Endodermal cell (in vitro differentiated cells): ENCODE results near the gene IFI27L1. TPM values are rescaled to one million over a fixed set of nuclear protein-coding genes. Genes with fewer than 3 reads are reported as not detected.

Source experiments
- DNase-seq: peaks from one replicate; pipeline ENCODE4 v3.0.0-alpha.2; 2017
- H3K27ac ChIP-seq: 2 replicates; pipeline ENCODE4 v1.5.1; 2013; ENCODE audit warnings: mild to moderate bottlenecking, low read depth, low read length, moderate library complexity
- H3K27me3 ChIP-seq: 2 replicates; pipeline ENCODE4 v1.6.1; 2013; ENCODE audit warnings: mild to moderate bottlenecking, low read length, moderate library complexity; ENCODE audit not compliant: insufficient read depth, control insufficient read depth, poor library complexity, severe bottlenecking
- H3K36me3 ChIP-seq: 2 replicates; pipeline ENCODE4 v1.7.0; 2013; ENCODE audit warnings: mild to moderate bottlenecking, low read length, moderate library complexity; ENCODE audit not compliant: control insufficient read depth, insufficient read depth
- H3K4me1 ChIP-seq: one replicate; pipeline ENCODE4 v1.7.0; 2013; ENCODE audit warnings: low read length; ENCODE audit not compliant: control insufficient read depth, insufficient read depth
- H3K4me3 ChIP-seq: 2 replicates; pipeline ENCODE4 v1.5.1; 2013; ENCODE audit warnings: mild to moderate bottlenecking, low read length, moderate library complexity
- H3K9ac ChIP-seq: 2 replicates; pipeline ENCODE4 v1.6.1; 2013; ENCODE audit warnings: mild to moderate bottlenecking, low read length, moderate library complexity; ENCODE audit not compliant: poor library complexity, severe bottlenecking; ENCODE audit errors: extremely low read depth
- H3K9me3 ChIP-seq: 2 replicates; pipeline ENCODE4 v1.6.1; 2013; ENCODE audit warnings: mild to moderate bottlenecking, low read length, moderate library complexity; ENCODE audit not compliant: control insufficient read depth
- H3K27ac Mint-ChIP-seq: 2 replicates; pipeline ENCODE4 v1.8.0; 2020; ENCODE audit warnings: mixed read lengths
- H3K27me3 Mint-ChIP-seq: 2 replicates; pipeline ENCODE4 v1.8.0; 2021; ENCODE audit warnings: mild to moderate bottlenecking, mixed read lengths; ENCODE audit not compliant: insufficient read depth
- H3K36me3 Mint-ChIP-seq: 2 replicates; pipeline ENCODE4 v1.8.0; 2020; ENCODE audit warnings: low read depth, mixed read lengths
- H3K4me1 Mint-ChIP-seq: 2 replicates; pipeline ENCODE4 v1.8.0; 2020; ENCODE audit warnings: mixed read lengths
- H3K4me3 Mint-ChIP-seq: 2 replicates; pipeline ENCODE4 v1.8.0; 2020; ENCODE audit warnings: mild to moderate bottlenecking, moderate library complexity, mixed read lengths
- H3K9me3 Mint-ChIP-seq: 2 replicates; pipeline ENCODE4 v1.8.0; 2020; ENCODE audit warnings: mild to moderate bottlenecking, mixed read lengths
- CTCF ChIP-seq: fragments of 200-600 bp; sonication (generic); conservative IDR thresholded peaks from 2 replicates; pipeline ENCODE4 v1.5.0; 2021; ENCODE audit warnings: antibody characterized with exemption, mild to moderate bottlenecking
- WGBS, 2 experiments: methylation state at CpG; one replicate each; pipeline versions ENCODE4 v1.1.5 to v1.1.7; 2013; ENCODE audit warnings: missing lambda C conversion rate in 2 of 2, mixed read lengths in 1 of 2; ENCODE audit not compliant: insufficient coverage in 1 of 2, insufficient read length in 1 of 2; 5-methylcytosine and 5-hydroxymethylcytosine counted together
- total RNA-seq, 2 donors: library from RNA; stranded (reverse); fragmentation: NEBNext Ultra II Directional in 1 of 2; extraction: Animal tissue kit (Norgen Biotek cat#: 25700) in 1 of 2; gene quantifications; 2 replicates in 1 of 2; 3 replicates in 1 of 2; pipeline ENCODE4 v1.2.1, GENCODE V29; 2021

IFI27L1 gene
- total RNA-seq, 2 donors from 2014 or later = 40.0 to 47.2 TPM

- Histone ChIP-seq H3K9me3 (no peaks in the 10 kb centered on the region), H3K27ac (no peak overlapping the region), H3K4me1 (no peaks in the 10 kb centered on the region), H3K4me3 (no peak overlapping the region), H3K27me3 (no peaks in the 10 kb centered on the region), H3K9ac (no peak overlapping the region), H3K36me3 (no peaks in the 10 kb centered on the region)
- 71% methylated on average over 1 of the region's 1 CpG; no CpG with 5 or more reads in 1 of the 2 experiments for WGBS, 2 experiments
- H3K36me3 Mint-ChIP-seq = no peaks in the 10 kb centered on the region
- H3K4me3 Mint-ChIP-seq = no peak overlapping the region
- H3K27ac Mint-ChIP-seq = peak overlapping the region; percentile 83
- TF ChIP-seq CTCF = no peak
- peak; percentile 63 for DNase-seq
- peaks cover 5% of the 10 kb centered on the region for H3K4me1 Mint-ChIP-seq
- no peaks in the 10 kb centered on the region for H3K9me3 Mint-ChIP-seq
- H3K27me3 Mint-ChIP-seq = peaks cover 15% of the 10 kb centered on the region
These were observed 63.7 kb downstream of the IFI27L1 start for GRCh38 chr14:94144765-94145164.

- TF ChIP-seq CTCF = no peak
- Histone ChIP-seq H3K4me1 (no peaks in the 10 kb centered on the region), H3K27me3 (no peaks in the 10 kb centered on the region), H3K4me3 (no peak overlapping the region), H3K27ac (no peak overlapping the region), H3K9ac (no peak overlapping the region), H3K9me3 (no peaks in the 10 kb centered on the region), H3K36me3 (no peaks in the 10 kb centered on the region)
- WGBS, 2 experiments = 57 to 74% methylated on average over 3 to 6 of the region's 6 CpGs
- DNase-seq = no peak
- H3K9me3 Mint-ChIP-seq = no peaks in the 10 kb centered on the region
- no peak overlapping the region for H3K27ac Mint-ChIP-seq
- peaks cover 18% of the 10 kb centered on the region for H3K27me3 Mint-ChIP-seq
- no peaks in the 10 kb centered on the region for H3K36me3 Mint-ChIP-seq
- H3K4me3 Mint-ChIP-seq = no peak overlapping the region
- H3K4me1 Mint-ChIP-seq = peaks cover 5% of the 10 kb centered on the region
These were observed 64.9 kb downstream of the IFI27L1 start for GRCh38 chr14:94145902-94146527.

Other genes starting within 250 kb of the IFI27L1 start
- gene FAM181A, start 154.0 kb upstream of the IFI27L1 start, total RNA-seq = not detected
- gene ASB2, start 104.7 kb upstream of the IFI27L1 start, total RNA-seq = under 1 TPM in 1 of 2 donors, not detected in 1; 0.11 TPM
- gene CCDC197, start 84.0 kb upstream of the IFI27L1 start, total RNA-seq = not detected
- 1 to 10 TPM; 6.3 to 6.7 TPM for gene OTUB2, start 55.0 kb upstream of the IFI27L1 start, total RNA-seq
- 100 to 1,000 TPM; 131 to 137 TPM for gene DDX24, start 108 bp upstream of the IFI27L1 start, total RNA-seq
- 1 to 10 TPM; 1.9 to 9.0 TPM for gene IFI27, start 29.4 kb downstream of the IFI27L1 start, total RNA-seq
- 10 to 100 TPM; 36.0 to 43.7 TPM for gene IFI27L2, start 48.3 kb downstream of the IFI27L1 start, total RNA-seq
- 1 to 10 TPM; 4.6 to 8.4 TPM for gene PPP4R4, start 93.0 kb downstream of the IFI27L1 start, total RNA-seq
- gene SERPINA10, start 212.0 kb downstream of the IFI27L1 start, total RNA-seq = not detected
- not detected for gene SERPINA6, start 242.0 kb downstream of the IFI27L1 start, total RNA-seq